ENCODE results near the gene MKRN1.

MKRN1 gene

DNA sequence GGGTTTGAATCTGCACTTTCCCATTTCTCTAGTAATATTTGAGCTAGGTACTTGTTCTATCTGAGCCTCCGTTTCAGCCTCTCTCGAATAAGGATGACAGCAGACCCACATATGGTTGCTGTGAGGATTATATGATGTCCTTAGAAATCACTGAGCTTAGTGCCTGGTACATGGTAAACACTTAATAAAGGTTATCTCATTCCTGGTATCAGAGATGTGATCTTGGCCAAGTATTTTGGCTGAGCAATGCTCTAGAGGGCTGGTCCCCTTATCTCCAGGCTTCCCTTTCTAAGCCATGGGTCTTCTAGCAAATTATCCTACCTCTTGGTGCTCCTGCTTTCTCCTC is 407 bp upstream of the MKRN1 start:
- Histone ChIP-seq H3K4me3 (ENCODE audit: low read depth, low read length) (peak overlapping the region; percentile 78), H3K27ac (ENCODE audit: low read depth, low read length) (peak overlapping the region; percentile 99), H3K4me1 (ENCODE audit: control insufficient read depth, insufficient read depth, low read length) (peaks cover 30% of the 10 kb centered on the region)

DNA sequence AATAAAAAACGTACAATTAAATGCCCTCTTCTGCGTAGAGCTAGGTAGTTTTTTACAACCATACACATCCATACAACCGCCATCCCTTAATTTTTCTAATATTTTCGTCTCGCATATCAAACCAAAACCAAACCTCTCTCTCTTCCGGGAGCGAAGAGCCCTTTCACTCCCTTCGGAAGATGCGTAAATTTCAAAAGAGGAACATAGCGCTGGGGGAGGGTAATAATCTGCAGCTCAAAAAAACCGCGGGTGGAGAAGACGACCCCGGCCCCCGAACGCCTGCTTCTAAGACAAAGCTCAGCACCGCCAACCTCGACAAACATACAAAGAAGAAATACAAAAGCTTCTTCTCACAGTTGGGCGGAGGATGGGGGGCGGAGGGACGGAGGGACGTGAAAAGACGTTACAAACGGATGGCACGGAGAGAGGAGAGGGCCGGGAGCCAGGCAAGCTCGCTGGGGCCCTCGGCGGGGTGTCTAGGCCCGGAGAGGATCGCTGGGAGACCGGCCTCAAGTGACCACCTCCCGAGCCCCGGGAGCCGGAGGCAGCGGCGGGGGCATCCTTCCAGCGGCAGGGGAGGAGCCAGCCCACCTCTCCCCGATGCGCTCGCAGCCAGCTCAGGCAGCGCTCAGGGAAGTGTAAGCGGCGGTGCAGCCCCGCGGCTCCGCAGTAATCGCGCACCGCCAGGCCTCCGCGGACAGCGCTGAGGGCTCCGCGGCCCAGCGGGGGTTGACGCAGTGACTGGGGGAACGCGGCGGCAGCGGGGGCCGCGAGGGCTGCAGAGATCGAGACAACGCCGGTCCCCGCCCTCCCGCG is 851 bp downstream of the MKRN1 start:
- no peaks in the 10 kb centered on the region for H3K27me3 ChIP-seq (ENCODE audit: control insufficient read depth, insufficient read depth, low read length)
- peaks cover 20% of the 10 kb centered on the region for H3K4me1 ChIP-seq (ENCODE audit: control insufficient read depth, insufficient read depth, low read length)
- H3K9me3 ChIP-seq (ENCODE audit: control insufficient read depth, insufficient read depth, low read length), result no peaks in the 10 kb centered on the region
- H3K4me3 ChIP-seq (ENCODE audit: low read depth, low read length), result peak overlapping the region; percentile 78
- peak overlapping the region; percentile 86 for H3K9ac ChIP-seq (ENCODE audit: low read depth, low read length)
- peak overlapping the region; percentile 99 for H3K27ac ChIP-seq (ENCODE audit: low read depth, low read length)
- H3K36me3 ChIP-seq (ENCODE audit: control insufficient read depth, insufficient read depth, low read length), result no peaks in the 10 kb centered on the region

More for the DNA sequence above, 407 bp upstream of the MKRN1 start:
- H3K9me3 ChIP-seq (ENCODE audit: control insufficient read depth, insufficient read depth, low read length), result no peaks in the 10 kb centered on the region
- no peaks in the 10 kb centered on the region for H3K36me3 ChIP-seq (ENCODE audit: control insufficient read depth, insufficient read depth, low read length)
- no peaks in the 10 kb centered on the region for H3K27me3 ChIP-seq (ENCODE audit: control insufficient read depth, insufficient read depth, low read length)
- H3K9ac ChIP-seq (ENCODE audit: low read depth, low read length), result no peak overlapping the region

DNA sequence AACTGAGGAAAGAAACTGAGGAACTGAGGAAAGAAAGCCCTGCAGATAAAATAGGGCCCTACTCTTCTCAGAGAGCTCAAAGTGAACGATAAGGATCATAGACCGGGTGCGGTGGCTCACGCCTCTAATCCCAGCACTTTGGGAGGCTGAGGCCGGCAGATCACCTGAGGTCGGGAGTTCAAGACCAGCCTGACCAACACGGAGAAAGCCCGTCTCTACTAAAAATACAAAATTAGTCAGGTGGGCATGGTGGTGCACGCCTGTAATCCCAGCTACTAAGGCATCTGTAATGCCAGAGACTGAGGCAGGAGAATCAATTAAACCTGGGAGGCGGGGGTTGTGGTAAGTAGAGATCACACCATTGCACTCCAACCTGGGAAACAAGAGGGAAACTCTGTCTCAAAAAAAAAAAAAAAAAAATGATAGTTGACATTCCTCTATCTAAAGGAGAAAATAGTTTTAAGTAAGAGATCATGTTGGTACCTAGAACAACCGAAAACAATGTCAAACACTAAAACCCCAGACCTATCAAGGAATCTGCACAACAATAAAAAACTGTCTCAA is 2.5 kb downstream of the MKRN1 start:
- H3K27me3 ChIP-seq (ENCODE audit: control insufficient read depth, insufficient read depth, low read length), result no peaks in the 10 kb centered on the region
- no peak overlapping the region for H3K9ac ChIP-seq (ENCODE audit: low read depth, low read length)
- peak overlapping the region; percentile 17 for H3K27ac ChIP-seq (ENCODE audit: low read depth, low read length)

DNA sequence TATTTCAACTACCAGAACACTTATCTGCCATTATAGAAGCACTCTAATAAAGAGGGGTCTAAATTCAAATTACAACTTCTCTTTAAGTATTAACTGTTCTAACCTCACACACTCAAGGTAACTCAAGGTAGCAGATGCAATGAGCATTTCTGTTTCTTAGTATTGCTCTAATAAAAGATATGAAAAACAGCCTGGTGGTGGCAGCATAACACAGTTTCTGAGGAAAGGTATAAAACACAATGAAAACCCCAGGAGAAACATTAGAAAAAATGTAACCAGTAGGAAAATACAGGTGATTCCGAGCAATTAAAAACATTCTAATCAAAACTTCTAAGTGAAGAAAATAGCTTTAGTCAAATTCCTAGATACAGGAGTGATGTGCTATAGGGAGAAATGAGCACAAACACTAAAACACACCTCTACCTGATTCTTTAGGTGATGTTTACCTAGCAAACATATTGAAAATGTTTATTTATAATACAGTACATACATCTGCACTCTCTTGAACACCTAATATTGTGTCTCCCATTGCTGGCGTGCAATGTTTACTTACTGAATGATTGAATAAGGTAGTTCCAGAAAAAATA is 3.5 kb downstream of the MKRN1 start:
- H3K36me3 ChIP-seq (ENCODE audit: control insufficient read depth, insufficient read depth, low read length), result peaks cover 11% of the 10 kb centered on the region
- peaks cover 13% of the 10 kb centered on the region; the same call in 1 of the 2 replicates for H3K4me1 ChIP-seq (ENCODE audit: control insufficient read depth, insufficient read depth, low read length)
- H3K4me3 ChIP-seq (ENCODE audit: low read depth, low read length), result no peak overlapping the region
- H3K27ac ChIP-seq (ENCODE audit: low read depth, low read length), result peak overlapping the region; percentile 17
- H3K9ac ChIP-seq (ENCODE audit: low read depth, low read length), result no peak overlapping the region
- H3K27me3 ChIP-seq (ENCODE audit: control insufficient read depth, insufficient read depth, low read length), result no peaks in the 10 kb centered on the region
- no peaks in the 10 kb centered on the region for H3K9me3 ChIP-seq (ENCODE audit: control insufficient read depth, insufficient read depth, low read length)

More for the DNA sequence above, 2.5 kb downstream of the MKRN1 start:
- Histone ChIP-seq H3K4me1 (ENCODE audit: control insufficient read depth, insufficient read depth, low read length) (peaks cover 16% of the 10 kb centered on the region; the same call in 1 of the 2 replicates), H3K4me3 (ENCODE audit: low read depth, low read length) (peak overlapping the region; percentile 78; the same call in 1 of the 2 replicates), H3K36me3 (ENCODE audit: control insufficient read depth, insufficient read depth, low read length) (peaks cover 1% of the 10 kb centered on the region), H3K9me3 (ENCODE audit: control insufficient read depth, insufficient read depth, low read length) (no peaks in the 10 kb centered on the region)

DNA sequence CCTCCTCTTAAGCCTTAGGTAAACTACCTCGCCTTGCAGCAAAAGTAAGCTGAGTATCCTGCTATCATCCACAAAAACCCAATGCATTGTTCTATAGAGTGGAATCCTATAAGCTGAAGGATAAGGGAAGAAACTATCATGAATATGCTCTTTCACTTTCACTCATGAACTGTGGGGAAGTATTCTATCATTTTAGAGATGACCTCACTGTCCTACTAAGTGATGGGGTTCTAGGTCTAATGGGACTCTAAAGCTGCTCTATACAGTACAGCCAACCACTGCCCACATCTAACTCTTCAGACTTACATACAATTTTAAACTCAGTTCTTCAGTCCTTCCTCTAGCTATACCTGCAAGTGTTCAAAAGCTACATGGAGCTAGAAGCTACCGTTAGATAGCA is 16.2 kb downstream of the MKRN1 start:
- Histone ChIP-seq H3K4me3 (ENCODE audit: low read depth, low read length) (no peak overlapping the region), H3K36me3 (ENCODE audit: control insufficient read depth, insufficient read depth, low read length) (peaks cover 81% of the 10 kb centered on the region), H3K4me1 (ENCODE audit: control insufficient read depth, insufficient read depth, low read length) (peaks cover 10% of the 10 kb centered on the region), H3K27me3 (ENCODE audit: control insufficient read depth, insufficient read depth, low read length) (no peaks in the 10 kb centered on the region), H3K27ac (ENCODE audit: low read depth, low read length) (no peak overlapping the region), H3K9ac (ENCODE audit: low read depth, low read length) (no peak overlapping the region), H3K9me3 (ENCODE audit: control insufficient read depth, insufficient read depth, low read length) (no peaks in the 10 kb centered on the region)

DNA sequence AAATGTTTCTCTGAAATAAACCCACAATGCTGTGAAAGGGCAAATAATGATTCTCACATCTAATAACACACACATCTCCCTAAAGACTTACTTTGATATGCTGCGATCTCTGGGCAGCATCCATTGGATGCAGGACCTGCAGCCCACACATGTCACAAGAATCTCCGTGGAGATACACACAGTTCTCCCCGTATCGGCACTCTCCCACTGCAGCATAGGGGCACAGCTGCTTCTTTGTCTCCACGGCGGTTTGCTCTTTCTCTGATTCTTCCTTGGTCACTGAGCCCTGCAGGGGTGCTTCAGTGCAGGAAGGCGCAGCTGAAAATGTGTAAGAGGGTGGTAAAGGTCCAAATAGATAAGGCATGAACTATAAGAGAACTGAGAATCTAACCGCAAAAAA is 20.4 kb downstream of the MKRN1 start:
- no peaks in the 10 kb centered on the region for H3K27me3 ChIP-seq (ENCODE audit: control insufficient read depth, insufficient read depth, low read length)
- H3K4me1 ChIP-seq (ENCODE audit: control insufficient read depth, insufficient read depth, low read length), result peaks cover 42% of the 10 kb centered on the region
- peaks cover 88% of the 10 kb centered on the region for H3K36me3 ChIP-seq (ENCODE audit: control insufficient read depth, insufficient read depth, low read length)
- no peaks in the 10 kb centered on the region for H3K9me3 ChIP-seq (ENCODE audit: control insufficient read depth, insufficient read depth, low read length)
- no peak overlapping the region for H3K4me3 ChIP-seq (ENCODE audit: low read depth, low read length)
- no peak overlapping the region for H3K9ac ChIP-seq (ENCODE audit: low read depth, low read length)
- no peak overlapping the region for H3K27ac ChIP-seq (ENCODE audit: low read depth, low read length)

DNA sequence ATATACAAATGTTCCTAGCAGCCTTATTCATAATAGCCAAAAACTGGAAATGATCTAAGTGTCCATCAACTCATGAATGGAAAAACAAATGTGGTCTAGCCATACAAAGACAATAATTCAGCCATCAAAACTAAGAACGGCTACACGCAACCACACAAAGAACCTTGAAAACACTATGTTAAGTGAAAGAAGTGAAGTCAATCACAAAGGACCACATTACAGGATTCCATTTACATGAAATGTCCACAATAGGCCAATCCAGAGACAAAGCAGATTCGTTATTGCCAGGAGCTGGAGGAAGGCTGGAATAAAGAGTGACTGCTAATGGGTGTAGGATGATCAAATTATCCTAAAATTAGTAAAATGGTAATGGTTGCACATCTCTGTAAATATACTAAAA is 21.1 kb downstream of the MKRN1 start:
- peaks cover 43% of the 10 kb centered on the region for H3K4me1 ChIP-seq (ENCODE audit: control insufficient read depth, insufficient read depth, low read length)
- H3K36me3 ChIP-seq (ENCODE audit: control insufficient read depth, insufficient read depth, low read length), result peaks cover 91% of the 10 kb centered on the region
- no peaks in the 10 kb centered on the region for H3K27me3 ChIP-seq (ENCODE audit: control insufficient read depth, insufficient read depth, low read length)
- peak overlapping the region; percentile 26 for H3K27ac ChIP-seq (ENCODE audit: low read depth, low read length)
- H3K9ac ChIP-seq (ENCODE audit: low read depth, low read length), result no peak overlapping the region
- H3K4me3 ChIP-seq (ENCODE audit: low read depth, low read length), result no peak overlapping the region
- no peaks in the 10 kb centered on the region for H3K9me3 ChIP-seq (ENCODE audit: control insufficient read depth, insufficient read depth, low read length)

DNA sequence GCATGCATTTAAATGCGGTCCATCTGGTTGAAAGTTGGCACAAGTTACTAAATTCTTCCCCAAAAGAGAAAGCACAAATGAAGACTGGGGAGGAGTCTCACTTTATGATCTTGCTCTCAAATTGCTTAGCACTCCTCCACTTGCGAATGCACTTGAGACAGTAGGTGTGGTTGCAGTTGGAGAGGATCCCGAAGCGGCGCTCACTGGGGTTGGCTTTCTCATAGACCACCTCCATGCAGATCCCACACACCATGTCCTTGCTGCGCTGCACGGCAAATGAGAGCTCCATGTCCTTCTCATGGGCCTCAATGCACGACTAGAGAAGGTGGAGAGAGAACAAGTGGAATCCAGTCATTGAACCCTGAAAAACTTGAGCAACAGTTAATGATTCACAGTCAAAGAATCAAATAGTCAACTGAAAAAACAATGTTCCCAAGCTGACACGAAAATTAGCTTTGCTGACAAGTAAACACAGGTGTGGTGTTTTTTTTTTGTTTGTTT is 22.7 kb downstream of the MKRN1 start:
- Histone ChIP-seq H3K4me3 (ENCODE audit: low read depth, low read length) (no peak overlapping the region), H3K9ac (ENCODE audit: low read depth, low read length) (no peak overlapping the region), H3K36me3 (ENCODE audit: control insufficient read depth, insufficient read depth, low read length) (peaks cover 84% of the 10 kb centered on the region)

DNA sequence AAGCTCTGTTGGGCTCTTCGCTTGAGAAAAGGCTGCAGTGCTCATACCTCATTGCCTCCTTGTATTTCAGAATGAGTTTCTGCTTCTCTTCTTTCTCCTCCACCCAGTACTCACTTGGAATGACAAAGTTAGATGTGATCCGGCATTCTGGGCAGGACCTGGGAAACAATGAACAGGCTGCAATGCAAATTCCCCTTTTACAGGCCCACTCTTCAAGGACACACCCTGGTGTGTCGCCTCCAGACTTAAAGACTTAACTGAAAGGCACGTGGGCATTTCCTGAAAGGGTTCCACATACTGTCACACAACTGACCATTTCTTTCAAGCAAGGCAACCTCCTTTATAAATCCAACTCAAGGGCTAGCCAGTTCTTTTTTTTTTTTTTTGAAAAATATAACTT is 23.6 kb downstream of the MKRN1 start:
- Histone ChIP-seq H3K27ac (ENCODE audit: low read depth, low read length) (peak overlapping the region; percentile 94), H3K27me3 (ENCODE audit: control insufficient read depth, insufficient read depth, low read length) (no peaks in the 10 kb centered on the region), H3K4me1 (ENCODE audit: control insufficient read depth, insufficient read depth, low read length) (peaks cover 54% of the 10 kb centered on the region), H3K9ac (ENCODE audit: low read depth, low read length) (no peak overlapping the region; the same call in 1 of the 2 replicates), H3K4me3 (ENCODE audit: low read depth, low read length) (0 out of 2 replicates have a peak overlapping the region, but pooled peaks have one; percentile 20), H3K36me3 (ENCODE audit: control insufficient read depth, insufficient read depth, low read length) (peaks cover 76% of the 10 kb centered on the region), H3K9me3 (ENCODE audit: control insufficient read depth, insufficient read depth, low read length) (no peaks in the 10 kb centered on the region)

More for the DNA sequence above, 22.7 kb downstream of the MKRN1 start:
- no peaks in the 10 kb centered on the region for H3K9me3 ChIP-seq (ENCODE audit: control insufficient read depth, insufficient read depth, low read length)
- peak overlapping the region; percentile 94 for H3K27ac ChIP-seq (ENCODE audit: low read depth, low read length)
- peaks cover 50% of the 10 kb centered on the region for H3K4me1 ChIP-seq (ENCODE audit: control insufficient read depth, insufficient read depth, low read length)
- H3K27me3 ChIP-seq (ENCODE audit: control insufficient read depth, insufficient read depth, low read length), result no peaks in the 10 kb centered on the region

DNA sequence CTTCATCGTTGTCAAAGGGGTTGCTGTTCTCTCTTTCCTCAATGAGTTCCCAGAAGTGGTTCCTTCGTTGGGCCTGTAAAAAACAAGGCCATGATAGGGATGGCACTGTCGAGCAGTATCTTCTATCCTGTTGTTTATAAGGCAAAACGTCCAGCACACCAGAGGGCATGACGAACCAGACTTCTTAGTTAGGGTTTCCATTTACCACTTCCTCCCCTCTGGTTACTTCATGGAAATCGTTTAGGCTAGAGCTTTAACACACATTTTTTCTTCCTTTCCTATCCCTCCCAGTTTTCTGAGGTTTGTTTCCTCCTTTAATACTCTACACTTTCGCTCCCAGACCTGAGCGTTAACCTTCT is 24.7 kb downstream of the MKRN1 start:
- Histone ChIP-seq H3K27ac (ENCODE audit: low read depth, low read length) (peak overlapping the region; percentile 94), H3K4me3 (ENCODE audit: low read depth, low read length) (no peak overlapping the region), H3K36me3 (ENCODE audit: control insufficient read depth, insufficient read depth, low read length) (peaks cover 71% of the 10 kb centered on the region), H3K27me3 (ENCODE audit: control insufficient read depth, insufficient read depth, low read length) (no peaks in the 10 kb centered on the region), H3K9me3 (ENCODE audit: control insufficient read depth, insufficient read depth, low read length) (no peaks in the 10 kb centered on the region), H3K9ac (ENCODE audit: low read depth, low read length) (peak overlapping the region; percentile 27; the same call in 1 of the 2 replicates), H3K4me1 (ENCODE audit: control insufficient read depth, insufficient read depth, low read length) (peaks cover 57% of the 10 kb centered on the region)
